GM12878 (cell line): ENCODE data around the gene CXCL12. TPM values are rescaled to one million over a fixed set of nuclear protein-coding genes. Genes with fewer than 3 reads are reported as not detected.

Experiments used
- ATAC-seq: fragments of 200-7000 bp; cut with Tn5 transposase; 3 replicates; pipeline ENCODE4 v1.9.1; 2020; ENCODE audit warnings: mild to moderate bottlenecking, moderate library complexity
- BruUV-seq: library from RNA; stranded (reverse); fragments of 400-500 nt; replicated peaks from 2 replicates; lab custom pipeline; 2021; lab: Mats Ljungman, UMichigan
- CTCF ChIA-PET: fragments of 300-600 bp; sonication (Branson Sonifier 250); formaldehyde crosslinking; extraction: SDS; loops from one replicate; lab custom pipeline; 2021; ENCODE audit warnings: inconsistent platforms; lab: Yijun Ruan, JAX
- POLR2A ChIA-PET: fragments of 350-600 bp; formaldehyde crosslinking; extraction: SDS; loops from one replicate; lab custom pipeline; 2021; ENCODE audit warnings: inconsistent platforms; lab: Charles Lee
- RAD21 ChIA-PET: fragments of 300-600 bp; sonication (Branson Sonifier 250); formaldehyde crosslinking; loops from one replicate; lab custom pipeline; 2023; ENCODE audit warnings: antibody characterized with exemption; ENCODE audit not compliant: unreplicated experiment; lab: Charles Lee
- SMC1A ChIA-PET: fragments of 300-600 bp; sonication (Branson Sonifier 250); formaldehyde crosslinking; loops from one replicate; lab custom pipeline; 2023; ENCODE audit not compliant: unreplicated experiment, uncharacterized antibody; lab: Charles Lee
- DNase-seq: peaks from one replicate; pipeline ENCODE4 v3.0.0-alpha.2; 2011; ENCODE audit warnings: low read depth, low spot score
- FAIRE-seq: peaks from 3 replicates; lab custom pipeline; 2011; peaks lifted over from hg19 to GRCh38; lab: Jason Lieb, UNC
- H2AFZ ChIP-seq: 2 replicates; pipeline ENCODE4 v1.6.0; 2011; ENCODE audit warnings: low read depth, low read length, control low read depth; ENCODE audit not compliant: control insufficient read depth
- H3K27ac ChIP-seq: 2 replicates; pipeline ENCODE4 v1.5.1; 2011; ENCODE audit warnings: control low read depth; ENCODE audit not compliant: control insufficient read depth, insufficient read depth
- H3K27me3 ChIP-seq, 2 experiments: replicated peaks in 1 of 2; 2 replicates each; pipeline versions ENCODE4 v1.6.0 to v1.6.1; 2011; ENCODE audit warnings: low read length in 1 of 2; ENCODE audit not compliant: control insufficient read depth in 2 of 2, insufficient read depth in 2 of 2
- H3K36me3 ChIP-seq, 2 experiments: 2 replicates each; pipeline ENCODE4 v1.5.1; 2011; ENCODE audit warnings: low read length in 1 of 2; ENCODE audit not compliant: control insufficient read depth in 2 of 2, insufficient read depth in 2 of 2
- H3K4me1 ChIP-seq: 2 replicates; pipeline ENCODE4 v1.6.1; 2011; ENCODE audit warnings: mild to moderate bottlenecking, low read length, moderate library complexity, mixed read lengths; ENCODE audit not compliant: control insufficient read depth, insufficient read depth
- H3K4me2 ChIP-seq: 2 replicates; pipeline ENCODE4 v1.6.0; 2011; ENCODE audit warnings: control low read depth; ENCODE audit not compliant: control insufficient read depth, insufficient read depth
- H3K4me3 ChIP-seq: fragments of 200-600 bp; sonication (generic); 2 replicates; pipeline ENCODE4 v1.5.1; 2016
- H3K79me2 ChIP-seq: 2 replicates; pipeline ENCODE4 v1.6.0; 2011; ENCODE audit warnings: low read length; ENCODE audit not compliant: control insufficient read depth, insufficient read depth
- H3K9ac ChIP-seq: 2 replicates; pipeline ENCODE4 v1.8.0; 2011; ENCODE audit warnings: low read length, control low read depth, mixed read lengths; ENCODE audit not compliant: control insufficient read depth, insufficient read depth
- H3K9me3 ChIP-seq: replicated peaks from 3 replicates; pipeline ENCODE4 v1.5.1; 2011; ENCODE audit warnings: mild to moderate bottlenecking, low read length; ENCODE audit not compliant: control insufficient read depth, insufficient read depth
- H4K20me1 ChIP-seq: 2 replicates; pipeline ENCODE4 v1.6.0; 2011; ENCODE audit not compliant: control insufficient read depth, insufficient read depth
- FOXK2 ChIP-seq: fragments of 450-650 bp; IDR thresholded peaks from 2 replicates; pipeline ENCODE4 v1.6.1; 2017; ENCODE audit warnings: mild to moderate bottlenecking, moderate library complexity
- SMAD5 ChIP-seq: IDR thresholded peaks from 2 replicates; pipeline ENCODE4 v1.6.1; 2016; ENCODE audit warnings: antibody characterized with exemption, low read depth
- TARDBP ChIP-seq: IDR thresholded peaks from 2 replicates; pipeline ENCODE4 v1.6.1; 2016; ENCODE audit warnings: borderline replicate concordance
- WGBS: methylation state at CpG from one replicate; pipeline ENCODE4 v1.1.6; 2016; ENCODE audit warnings: low lambda C conversion rate; ENCODE audit not compliant: insufficient replicate concordance, insufficient coverage; ENCODE audit errors: missing lambda C conversion rate; 5-methylcytosine and 5-hydroxymethylcytosine counted together
- in situ Hi-C: fragments of 300-500 bp; cut with MboI; formaldehyde crosslinking; loops from 9 replicates; pipeline ENCODE4 v1.14.3; 2018; ENCODE audit warnings: mixed read lengths
- intact Hi-C: fragments of 100-400 bp; cut with micrococcal nuclease; formaldehyde crosslinking; loops from one replicate; pipeline ENCODE4 v1.14.2; 2022; ENCODE audit not compliant: unreplicated experiment
- polyA plus RNA-seq, 11 experiments: library from polyadenylated mRNA; depleted of rRNA in 4 of 11; unstranded in 6 of 11; stranded (reverse) in 5 of 11; fragments of >200 nt; fragmentation: Nextera tagmentation in 4 of 11; fragmentation: Illumina TruSeq in 1 of 11; extraction: Ambion mirVana in 4 of 11; extraction: Trizol in 1 of 11; gene quantifications; 1 replicate in 1 of 11; 2 replicates in 10 of 11; pipeline versions ENCODE4 v1.2.1 to v1.2.3, GENCODE V29; 2011 to 2016; ENCODE audit warnings: inconsistent platforms in 2 of 11, missing spikeins in 2 of 11, low read depth in 1 of 11
- total RNA-seq, 4 experiments: library from RNA; depleted of rRNA in 3 of 4; stranded (reverse); fragments of >200 nt in 3 of 4; fragmentation: Illumina TruSeq in 1 of 4; extraction: Trizol in 1 of 4; gene quantifications; 2 replicates each; pipeline versions ENCODE4 v1.2.1 to v1.2.3, GENCODE V29; 2013 to 2021
- TF ChIP-seq, protein P1 (sequence below): fragments of 450-650 bp; IDR thresholded peaks from 2 replicates; pipeline ENCODE4 v1.6.1; 2018; ENCODE audit warnings: mild to moderate bottlenecking, low read depth, moderate library complexity; ENCODE audit not compliant: partially characterized antibody

Gene CXCL12
- total and polyA plus RNA-seq, 10 of the 15 experiments (the other 5 are each of a cell fraction or from before 2014, with no cell fraction given), result 0.03 to 4.5 (median 0.53) TPM

DNA sequence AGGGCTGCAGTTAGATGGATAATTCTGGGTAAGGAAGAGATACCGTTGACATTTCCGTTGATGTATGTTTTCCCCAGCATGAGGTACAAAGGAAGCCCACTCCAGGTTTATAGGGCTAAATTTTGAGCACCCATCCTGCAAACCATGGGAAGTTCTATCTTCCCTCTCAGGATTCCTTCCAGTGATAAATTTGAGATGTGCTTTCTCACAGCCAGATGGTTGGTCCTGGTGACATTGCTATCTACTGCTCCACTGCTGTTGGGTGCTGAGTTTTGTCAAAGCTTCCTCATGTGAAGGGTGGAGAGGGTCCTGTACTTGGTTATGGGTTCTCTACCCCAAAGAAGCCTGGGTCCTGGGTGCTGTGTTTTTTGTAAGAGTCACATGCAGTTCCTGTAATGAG, 57.4 kb downstream of the CXCL12 start:
- no peaks in the 10 kb centered on the region for H3K27me3 ChIP-seq
- H4K20me1 ChIP-seq, result no peaks in the 10 kb centered on the region
- DNase-seq (no peak), FAIRE-seq (no peak), ATAC-seq (no peak)
- no peaks in the 10 kb centered on the region for H3K79me2 ChIP-seq
- in situ Hi-C loops (no loop called here), intact Hi-C loops (no loop called here)
- WGBS, result 23% methylated on average over 2 of the region's 2 CpGs
- no TSS peak for BruUV-seq
- POLR2A ChIA-PET, result no interaction called here
- no peak overlapping the region for H3K4me2 ChIP-seq
- H3K4me3 ChIP-seq, result no peak overlapping the region
- H2AFZ ChIP-seq, result no peak overlapping the region
- H3K9me3 ChIP-seq, result no peaks in the 10 kb centered on the region
- CTCF ChIA-PET, result no interaction called here
- H3K9ac ChIP-seq, result no peak overlapping the region
- H3K4me1 ChIP-seq, result no peaks in the 10 kb centered on the region
- no peak for TF ChIP-seq SMAD5
- TF ChIP-seq, protein P1, sequence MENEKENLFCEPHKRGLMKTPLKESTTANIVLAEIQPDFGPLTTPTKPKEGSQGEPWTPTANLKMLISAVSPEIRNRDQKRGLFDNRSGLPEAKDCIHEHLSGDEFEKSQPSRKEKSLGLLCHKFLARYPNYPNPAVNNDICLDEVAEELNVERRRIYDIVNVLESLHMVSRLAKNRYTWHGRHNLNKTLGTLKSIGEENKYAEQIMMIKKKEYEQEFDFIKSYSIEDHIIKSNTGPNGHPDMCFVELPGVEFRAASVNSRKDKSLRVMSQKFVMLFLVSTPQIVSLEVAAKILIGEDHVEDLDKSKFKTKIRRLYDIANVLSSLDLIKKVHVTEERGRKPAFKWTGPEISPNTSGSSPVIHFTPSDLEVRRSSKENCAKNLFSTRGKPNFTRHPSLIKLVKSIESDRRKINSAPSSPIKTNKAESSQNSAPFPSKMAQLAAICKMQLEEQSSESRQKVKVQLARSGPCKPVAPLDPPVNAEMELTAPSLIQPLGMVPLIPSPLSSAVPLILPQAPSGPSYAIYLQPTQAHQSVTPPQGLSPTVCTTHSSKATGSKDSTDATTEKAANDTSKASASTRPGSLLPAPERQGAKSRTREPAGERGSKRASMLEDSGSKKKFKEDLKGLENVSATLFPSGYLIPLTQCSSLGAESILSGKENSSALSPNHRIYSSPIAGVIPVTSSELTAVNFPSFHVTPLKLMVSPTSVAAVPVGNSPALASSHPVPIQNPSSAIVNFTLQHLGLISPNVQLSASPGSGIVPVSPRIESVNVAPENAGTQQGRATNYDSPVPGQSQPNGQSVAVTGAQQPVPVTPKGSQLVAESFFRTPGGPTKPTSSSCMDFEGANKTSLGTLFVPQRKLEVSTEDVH, result no peak
- no peak for TF ChIP-seq FOXK2
- TF ChIP-seq TARDBP, result no peak
- no peak overlapping the region for H3K27ac ChIP-seq
- RAD21 ChIA-PET, result no interaction called here
- no peaks in the 10 kb centered on the region for H3K36me3 ChIP-seq
- SMC1A ChIA-PET, result no interaction called here
